Measurements from ENCODE around the gene BFSP1.

Gene BFSP1

DNA sequence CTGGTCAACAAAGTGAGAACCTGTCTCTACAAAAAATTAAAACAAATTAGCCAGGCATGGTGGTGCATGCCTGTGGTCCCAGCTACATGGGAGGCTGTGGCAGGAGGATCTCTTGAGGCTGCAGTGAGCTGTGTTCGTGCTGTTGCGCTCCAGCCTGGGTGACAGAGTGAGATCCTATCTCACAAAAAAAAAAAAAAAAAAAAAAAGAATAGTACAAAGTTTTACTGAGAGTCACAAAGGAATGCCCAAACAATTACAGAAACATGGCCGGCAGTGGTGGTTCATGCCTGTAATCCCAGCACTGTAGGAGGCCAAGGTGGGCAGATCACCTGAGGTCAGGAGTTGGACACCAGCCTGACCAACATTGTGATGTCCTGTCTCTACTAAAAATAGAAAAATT is 23.9 kb upstream of the BFSP1 start:
- H2BK12ac ChIP-seq (ENCODE audit: low read length in 2 of 2) = no peak overlapping the region
- no peak overlapping the region for H3K23ac ChIP-seq (ENCODE audit: low read length in 2 of 2)
- no peaks in the 10 kb centered on the region for H3K27me3 ChIP-seq (ENCODE audit: control insufficient read depth in 1 of 2, insufficient read depth in 1 of 2, low read length in 2 of 2)
- no peak overlapping the region for H2BK5ac ChIP-seq (ENCODE audit: low read depth, low read length, poor library complexity, severe bottlenecking)
- H3K36me3 ChIP-seq (ENCODE audit: control insufficient read depth in 1 of 2, insufficient read depth in 2 of 2, low read depth in 1 of 2, low read length in 2 of 2) = no peaks in the 10 kb centered on the region
- H3K14ac ChIP-seq (ENCODE audit: low read length in 2 of 2) = no peak overlapping the region
- H3K27ac ChIP-seq (ENCODE audit: low read length, poor library complexity, severe bottlenecking) = no peak overlapping the region
- no peak overlapping the region for H2BK15ac ChIP-seq (ENCODE audit: low read depth, poor library complexity, severe bottlenecking)
- H3K4me3 ChIP-seq (ENCODE audit: insufficient read depth in 1 of 2, low read depth in 1 of 2, low read length in 2 of 2) = no peak overlapping the region
- H3K4me1 ChIP-seq (ENCODE audit: control insufficient read depth, insufficient read depth, low read depth, low read length) = peaks cover 14% of the 10 kb centered on the region
- no peak overlapping the region for H2BK120ac ChIP-seq (ENCODE audit: low read depth, low read length)
- H4K8ac ChIP-seq (ENCODE audit: low read length) = no peak overlapping the region
- H3K4me2 ChIP-seq (ENCODE audit: low read length, poor library complexity, severe bottlenecking) = no peak overlapping the region
- WGBS = 98% methylated on average over 1 of the region's 3 CpGs
- H2AFZ ChIP-seq (ENCODE audit: low read depth, low read length) = no peak overlapping the region
- H3K4ac ChIP-seq (ENCODE audit: low read depth in 1 of 2, low read length in 2 of 2) = peak overlapping the region in 1 of 2 experiments; percentile 51
- no peak overlapping the region for H4K91ac ChIP-seq (ENCODE audit: low read length)
- H3K9me3 ChIP-seq (ENCODE audit: control insufficient read depth, low read length) = no peaks in the 10 kb centered on the region
- no peak overlapping the region for H3K9ac ChIP-seq (ENCODE audit: low read length)
- no peak for DNase-seq
- peaks cover 11% of the 10 kb centered on the region for H3K79me1 ChIP-seq (replicated peaks; ENCODE audit: low read length, poor library complexity, severe bottlenecking)
- peak overlapping the region; percentile 59 for H2AK5ac ChIP-seq (ENCODE audit: low read length, severe bottlenecking)
- H3K18ac ChIP-seq (ENCODE audit: low read depth in 1 of 2, low read length in 2 of 2) = peak overlapping the region in 1 of 2 experiments; percentile 70

- H2BK120ac ChIP-seq (ENCODE audit: low read depth, low read length) = no peak overlapping the region
- no peaks in the 10 kb centered on the region for H3K27me3 ChIP-seq (ENCODE audit: control insufficient read depth in 1 of 2, insufficient read depth in 1 of 2, low read length in 2 of 2)
- 89% methylated on average over 4 of the region's 4 CpGs for WGBS
- H2AFZ ChIP-seq (ENCODE audit: low read depth, low read length) = no peak overlapping the region
- peaks cover 4% of the 10 kb centered on the region for H3K4me1 ChIP-seq (ENCODE audit: control insufficient read depth, insufficient read depth, low read depth, low read length)
- no peak overlapping the region for H3K4me2 ChIP-seq (ENCODE audit: low read length, poor library complexity, severe bottlenecking)
- H3K14ac ChIP-seq (ENCODE audit: low read length in 2 of 2) = no peak overlapping the region
- no peak overlapping the region for H3K23ac ChIP-seq (ENCODE audit: low read length in 2 of 2)
- H2AK5ac ChIP-seq (ENCODE audit: low read length, severe bottlenecking) = peak overlapping the region; percentile 75
- no peak overlapping the region for H2BK5ac ChIP-seq (ENCODE audit: low read depth, low read length, poor library complexity, severe bottlenecking)
- peaks cover 7% of the 10 kb centered on the region for H3K79me1 ChIP-seq (replicated peaks; ENCODE audit: low read length, poor library complexity, severe bottlenecking)
- no peak for DNase-seq
- no peaks in the 10 kb centered on the region for H3K36me3 ChIP-seq (ENCODE audit: control insufficient read depth in 1 of 2, insufficient read depth in 2 of 2, low read depth in 1 of 2, low read length in 2 of 2)
- no peaks in the 10 kb centered on the region for H3K9me3 ChIP-seq (ENCODE audit: control insufficient read depth, low read length)
- H3K18ac ChIP-seq (ENCODE audit: low read depth in 1 of 2, low read length in 2 of 2) = peak overlapping the region in 1 of 2 experiments; percentile 8
- H4K8ac ChIP-seq (ENCODE audit: low read length) = no peak overlapping the region
- no peak overlapping the region for H3K27ac ChIP-seq (ENCODE audit: low read length, poor library complexity, severe bottlenecking)
- H3K4ac ChIP-seq (ENCODE audit: low read depth in 1 of 2, low read length in 2 of 2) = no peak overlapping the region
- H2BK12ac ChIP-seq (ENCODE audit: low read length in 2 of 2) = no peak overlapping the region
- H3K4me3 ChIP-seq (ENCODE audit: insufficient read depth in 1 of 2, low read depth in 1 of 2, low read length in 2 of 2) = no peak overlapping the region
- no peak overlapping the region for H3K9ac ChIP-seq (ENCODE audit: low read length)
- no peak overlapping the region for H4K91ac ChIP-seq (ENCODE audit: low read length)
- no peak overlapping the region for H2BK15ac ChIP-seq (ENCODE audit: low read depth, poor library complexity, severe bottlenecking)
These were observed 18.0 kb upstream of the BFSP1 start for GRCh38 chr20:17549131-17549530.

DNA sequence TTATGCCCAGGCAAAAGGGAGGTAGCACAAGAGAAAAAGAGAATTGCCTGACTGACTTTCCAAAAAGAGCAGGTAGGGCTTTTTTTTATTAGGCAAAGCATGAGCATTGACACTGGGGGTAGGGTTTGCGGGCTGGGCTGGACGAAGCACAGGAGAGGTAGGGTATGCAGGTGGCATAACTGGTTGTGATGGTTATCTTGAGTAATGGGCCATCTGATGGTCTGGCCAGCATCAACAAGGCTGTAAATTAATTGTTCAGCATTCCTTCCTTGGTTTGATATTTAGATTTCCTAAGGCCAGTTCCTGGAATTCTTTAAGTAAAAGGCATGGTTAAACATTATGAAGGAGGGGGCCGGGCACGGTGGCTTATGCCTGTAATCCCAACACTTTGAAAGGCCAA is 13.9 kb upstream of the BFSP1 start:
- no peak overlapping the region for H2AFZ ChIP-seq (ENCODE audit: low read depth, low read length)
- DNase-seq = no peak
- H2BK5ac ChIP-seq (ENCODE audit: low read depth, low read length, poor library complexity, severe bottlenecking) = no peak overlapping the region
- no peak overlapping the region for H3K9ac ChIP-seq (ENCODE audit: low read length)
- no peak overlapping the region for H3K14ac ChIP-seq (ENCODE audit: low read length in 2 of 2)
- no peak overlapping the region for H2BK120ac ChIP-seq (ENCODE audit: low read depth, low read length)
- H2AK5ac ChIP-seq (ENCODE audit: low read length, severe bottlenecking) = peak overlapping the region; percentile 27
- H3K79me1 ChIP-seq (replicated peaks; ENCODE audit: low read length, poor library complexity, severe bottlenecking) = peaks cover 5% of the 10 kb centered on the region
- no peaks in the 10 kb centered on the region for H3K36me3 ChIP-seq (ENCODE audit: control insufficient read depth in 1 of 2, insufficient read depth in 2 of 2, low read depth in 1 of 2, low read length in 2 of 2)
- 84% methylated on average over 4 of the region's 4 CpGs for WGBS
- H2BK15ac ChIP-seq (ENCODE audit: low read depth, poor library complexity, severe bottlenecking) = no peak overlapping the region
- H2BK12ac ChIP-seq (ENCODE audit: low read length in 2 of 2) = no peak overlapping the region
- H3K23ac ChIP-seq (ENCODE audit: low read length in 2 of 2) = no peak overlapping the region
- no peaks in the 10 kb centered on the region for H3K27me3 ChIP-seq (ENCODE audit: control insufficient read depth in 1 of 2, insufficient read depth in 1 of 2, low read length in 2 of 2)
- no peak overlapping the region for H3K18ac ChIP-seq (ENCODE audit: low read depth in 1 of 2, low read length in 2 of 2)
- H3K9me3 ChIP-seq (ENCODE audit: control insufficient read depth, low read length) = no peaks in the 10 kb centered on the region
- no peak overlapping the region for H3K4me2 ChIP-seq (ENCODE audit: low read length, poor library complexity, severe bottlenecking)
- no peak overlapping the region for H3K27ac ChIP-seq (ENCODE audit: low read length, poor library complexity, severe bottlenecking)
- no peak overlapping the region for H3K4ac ChIP-seq (ENCODE audit: low read depth in 1 of 2, low read length in 2 of 2)
- no peak overlapping the region for H4K8ac ChIP-seq (ENCODE audit: low read length)
- H3K4me1 ChIP-seq (ENCODE audit: control insufficient read depth, insufficient read depth, low read depth, low read length) = peaks cover 12% of the 10 kb centered on the region
- H3K4me3 ChIP-seq (ENCODE audit: insufficient read depth in 1 of 2, low read depth in 1 of 2, low read length in 2 of 2) = no peak overlapping the region
- H4K91ac ChIP-seq (ENCODE audit: low read length) = no peak overlapping the region

GRCh38 chr20:17543531-17544131 is 12.5 kb upstream of the BFSP1 start:
- no peak overlapping the region for H2BK120ac ChIP-seq (ENCODE audit: low read depth, low read length)
- H3K23ac ChIP-seq (ENCODE audit: low read length in 2 of 2) = no peak overlapping the region
- H3K18ac ChIP-seq (ENCODE audit: low read depth in 1 of 2, low read length in 2 of 2) = no peak overlapping the region
- no peak overlapping the region for H3K14ac ChIP-seq (ENCODE audit: low read length in 2 of 2)
- no peaks in the 10 kb centered on the region for H3K36me3 ChIP-seq (ENCODE audit: control insufficient read depth in 1 of 2, insufficient read depth in 2 of 2, low read depth in 1 of 2, low read length in 2 of 2)
- H3K4me2 ChIP-seq (ENCODE audit: low read length, poor library complexity, severe bottlenecking) = no peak overlapping the region
- no peaks in the 10 kb centered on the region for H3K27me3 ChIP-seq (ENCODE audit: control insufficient read depth in 1 of 2, insufficient read depth in 1 of 2, low read length in 2 of 2)
- peak overlapping the region; percentile 87 for H3K27ac ChIP-seq (ENCODE audit: low read length, poor library complexity, severe bottlenecking)
- H4K8ac ChIP-seq (ENCODE audit: low read length) = no peak overlapping the region
- H3K9me3 ChIP-seq (ENCODE audit: control insufficient read depth, low read length) = no peaks in the 10 kb centered on the region
- WGBS = 75% methylated on average over 3 of the region's 5 CpGs
- peak overlapping the region; percentile 83 for H3K9ac ChIP-seq (ENCODE audit: low read length)
- H4K91ac ChIP-seq (ENCODE audit: low read length) = no peak overlapping the region
- peak overlapping the region in 1 of 2 experiments; percentile 34 for H3K4me3 ChIP-seq (ENCODE audit: insufficient read depth in 1 of 2, low read depth in 1 of 2, low read length in 2 of 2)
- H2BK12ac ChIP-seq (ENCODE audit: low read length in 2 of 2) = no peak overlapping the region
- peak; percentile 47 for DNase-seq
- H3K4me1 ChIP-seq (ENCODE audit: control insufficient read depth, insufficient read depth, low read depth, low read length) = peaks cover 16% of the 10 kb centered on the region
- no peak overlapping the region for H2BK15ac ChIP-seq (ENCODE audit: low read depth, poor library complexity, severe bottlenecking)
- H2AFZ ChIP-seq (ENCODE audit: low read depth, low read length) = no peak overlapping the region
- H2AK5ac ChIP-seq (ENCODE audit: low read length, severe bottlenecking) = peak overlapping the region; percentile 99
- H2BK5ac ChIP-seq (ENCODE audit: low read depth, low read length, poor library complexity, severe bottlenecking) = no peak overlapping the region
- H3K4ac ChIP-seq (ENCODE audit: low read depth in 1 of 2, low read length in 2 of 2) = no peak overlapping the region
- peaks cover 2% of the 10 kb centered on the region for H3K79me1 ChIP-seq (replicated peaks; ENCODE audit: low read length, poor library complexity, severe bottlenecking)
